Heart right ventricle (tissue), 16 donors: Measurements from ENCODE around the gene ARHGEF3. TPM values are rescaled to one million over a fixed set of nuclear protein-coding genes. Genes with fewer than 3 reads are reported as not detected.

Experiments used
- ATAC-seq, 8 donors: fragments of 200-7000 bp; cut with Tn5 transposase; one replicate each; pipeline ENCODE4 v1.9.1; 2020; ENCODE audit warnings: mild to moderate bottlenecking in 8 of 8, moderate library complexity in 8 of 8, moderate number of reproducible peaks in 1 of 8
- DNase-seq, 2 donors: peaks; one replicate each; pipeline ENCODE4 v3.0.0-alpha.2; 2020
- H3K27ac ChIP-seq, 10 donors: fragments of 200-600 bp; sonication (generic) in 2 of 10; one replicate each; pipeline versions ENCODE4 v1.5.0 to v1.8.0; 2020 to 2022; ENCODE audit warnings: mild to moderate bottlenecking in 3 of 10
- H3K27me3 ChIP-seq, 7 donors: fragments of 200-600 bp; one replicate each; pipeline ENCODE4 v1.8.0; 2021 to 2022; ENCODE audit warnings: mild to moderate bottlenecking in 2 of 7
- H3K36me3 ChIP-seq, 9 donors: fragments of 200-600 bp; sonication (generic) in 1 of 9; one replicate each; pipeline versions ENCODE4 v1.5.0 to v1.8.0; 2020 to 2022; ENCODE audit warnings: mild to moderate bottlenecking in 2 of 9
- H3K4me1 ChIP-seq, 9 donors: fragments of 200-600 bp; sonication (generic) in 1 of 9; one replicate each; pipeline versions ENCODE4 v1.5.0 to v1.8.0; 2020 to 2022; ENCODE audit warnings: mild to moderate bottlenecking in 4 of 9
- H3K4me3 ChIP-seq, 10 donors: fragments of 200-600 bp; sonication (generic) in 2 of 10; one replicate each; pipeline versions ENCODE4 v1.5.0 to v1.8.0; 2020 to 2022; ENCODE audit warnings: mild to moderate bottlenecking in 7 of 10, moderate library complexity in 2 of 10
- H3K9me3 ChIP-seq, 11 donors: fragments of 200-600 bp in 10 of 11; sonication (generic) in 2 of 11; one replicate each; pipeline versions ENCODE4 v1.5.0 to v1.8.0; 2013 to 2022; ENCODE audit warnings: mild to moderate bottlenecking in 2 of 11, control low read depth in 1 of 11, moderate library complexity in 1 of 11
- CTCF ChIP-seq, 9 donors: fragments of 200-600 bp; sonication (generic) in 2 of 9; IDR thresholded peaks; one replicate each; pipeline versions ENCODE4 v1.5.0 to v1.8.0; 2021 to 2022; ENCODE audit warnings: antibody characterized with exemption in 9 of 9, mild to moderate bottlenecking in 5 of 9, moderate library complexity in 1 of 9
- WGBS, 2 donors: extraction: QIAGEN DNeasy Blood & Tissue Kit; methylation state at CpG; one replicate each; pipeline ENCODE4 v1.1.7; 2013; ENCODE audit warnings: inconsistent platforms in 1 of 2; 5-methylcytosine and 5-hydroxymethylcytosine counted together
- intact Hi-C, 10 donors: fragments of 100-400 bp; cut with DNase I; formaldehyde crosslinking; loops; one replicate each; pipeline versions ENCODE4 v1.11.1 to v1.14.2; 2022
- polyA plus RNA-seq, 2 donors: library from polyadenylated mRNA; stranded (reverse); fragments of 200-250 nt; gene quantifications; one replicate each; pipeline ENCODE4 v1.2.3, GENCODE V29; 2013
- total RNA-seq, 10 donors: library from RNA; stranded (reverse); fragmentation: NEBNext Ultra II Directional in 3 of 10; extraction: Animal tissue kit (Norgen Biotek cat#: 25700) in 3 of 10; gene quantifications; one replicate each; pipeline versions ENCODE4 v1.2.1 to v1.2.4, GENCODE V29; 2021 to 2023
- donor health status: Arrhythmogenic right ventricular cardiomyopathy.
- donor health status: ischemic (EF 13 %, LVEDD 7.1; RV severe dilation, severe dysfunction).
- donor health status: healthy with polysubstance abuse.
- donor health status: DM: no; HTN: yes; CAD: no.
- donor health status: DM: no; HTN: no; CAD: no.
- donor health status: ischemic (EF 25% LVEDD 6.9; RV normal size, moderate dysfunction).
- donor health status: ischemic (EF 25% LVEDD 5.7; RV mildly dilated, moderate dysfunction).
- donor health status: healthy.
- donor health status: DM: yes; HTN: yes; CAD: no.
- donor health status: Ischemic cardiomyopathy.
- donor health status: ischemic (EF 35%, LVEDD 5.7; RV mildly dilated, moderate dysfunction).
- donor health status: nonischemic (EF 11% LVEDD 7.7; RV severe dilation, severe dysfunction).
- donor health status: DM: yes; HTN: yes; CAD: no.
- donor health status: PGD.
- donor health status: ischemic (EF 29% LVEDD 5.4; RV normal size, mild dysfunction).
- donor health status: nonischemic (EF 23%, LVEDD 6.1; RV moderate dilation, normal function).

Gene ARHGEF3
- total and polyA plus RNA-seq, 12 donors: 6.6 to 26.1 (median 17.0) TPM

GRCh38 chr3:56796202-56796601 is 5.5 kb downstream of the ARHGEF3 start:
- peaks cover 3 to 90% (median 75%) of the 10 kb centered on the region in 9 donors for H3K4me1 ChIP-seq
- DNase-seq (no peak), ATAC-seq (no peak)
- H3K27me3 ChIP-seq: no peaks in the 10 kb centered on the region
- no peaks in the 10 kb centered on the region for H3K36me3 ChIP-seq
- H3K9me3 ChIP-seq: no peaks in the 10 kb centered on the region
- WGBS, 2 donors: 73 to 80% methylated on average over 6 of the region's 6 CpGs
- intact Hi-C loops: loop anchor here in 3 of 10 donors (5.0 kb wide), 2 partner anchors 39 to 44 kb away; no protein-coding TSS in a partner anchor
- peak overlapping the region in 4 of 10 donors; percentile 37 to 84 (median 56) for H3K27ac ChIP-seq
- no peak overlapping the region for H3K4me3 ChIP-seq
- no peak for TF ChIP-seq CTCF (IDR thresholded peaks at IDR 0.05)

GRCh38 chr3:56795829-56796185 is 5.9 kb downstream of the ARHGEF3 start:
- no peak for TF ChIP-seq CTCF (IDR thresholded peaks at IDR 0.05)
- ATAC-seq (no peak), DNase-seq (no peak)
- Histone ChIP-seq H3K27me3 (no peaks in the 10 kb centered on the region), H3K27ac (peak overlapping the region in 5 of 10 donors; percentile 37 to 84 (median 45)), H3K4me3 (no peak overlapping the region), H3K9me3 (no peaks in the 10 kb centered on the region), H3K36me3 (no peaks in the 10 kb centered on the region), H3K4me1 (peaks cover 3 to 91% (median 75%) of the 10 kb centered on the region in 9 donors)
- intact Hi-C loops: loop anchor here in 3 of 10 donors (5.0 kb wide), 2 partner anchors 39 to 44 kb away; no protein-coding TSS in a partner anchor
- WGBS, 2 donors: 72 to 77% methylated on average over 6 of the region's 6 CpGs

DNA sequence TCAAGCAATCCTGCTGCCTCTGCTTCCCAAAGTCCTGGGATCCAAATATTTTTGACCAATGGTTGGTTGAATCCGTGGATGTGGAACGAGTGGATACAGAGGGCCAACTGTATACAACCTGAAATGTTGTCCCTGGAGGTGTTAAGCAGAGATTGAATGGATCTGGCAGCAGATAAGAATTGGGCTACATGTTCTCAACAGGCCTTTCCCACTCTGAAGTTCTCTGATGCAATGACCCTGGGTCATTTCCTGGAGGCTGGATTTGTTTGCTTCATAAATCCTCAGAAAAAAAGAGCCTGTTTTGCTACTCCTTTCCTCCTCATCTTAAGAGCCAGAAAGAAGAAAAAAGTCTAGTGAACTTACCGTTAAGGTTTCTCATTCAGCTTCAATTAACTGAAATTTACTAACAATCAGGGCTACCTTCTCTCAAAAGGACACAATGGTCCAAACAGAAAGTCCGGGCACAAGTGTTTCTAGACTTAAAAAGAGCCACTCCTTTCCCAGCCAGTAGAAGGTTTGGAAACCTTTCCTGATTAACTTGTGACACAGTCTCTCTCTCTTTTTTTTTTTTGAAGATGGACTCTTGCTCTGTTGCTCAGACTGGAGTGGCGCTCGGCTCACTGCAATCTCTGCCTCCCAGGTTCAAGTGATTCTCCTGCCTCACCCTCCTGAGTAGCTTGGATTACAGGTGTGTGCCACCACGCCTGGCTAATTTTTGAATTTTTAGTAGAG is 6.5 kb downstream of the ARHGEF3 start:
- WGBS, 2 donors: 73 to 83% methylated on average over 7 of the region's 7 CpGs
- peaks cover 3 to 93% (median 75%) of the 10 kb centered on the region in 9 donors for H3K4me1 ChIP-seq
- ATAC-seq (peak in 2 of 8 donors; percentile 34 to 41), DNase-seq (no peak)
- no peak overlapping the region for H3K4me3 ChIP-seq
- H3K27me3 ChIP-seq: no peaks in the 10 kb centered on the region
- H3K9me3 ChIP-seq: no peaks in the 10 kb centered on the region
- TF ChIP-seq CTCF (IDR thresholded peaks at IDR 0.05): no peak
- H3K36me3 ChIP-seq: no peaks in the 10 kb centered on the region
- H3K27ac ChIP-seq: peak overlapping the region in 6 of 10 donors; percentile 11 to 84 (median 44)
- intact Hi-C loops: loop anchor here in 3 of 10 donors (5.0 kb wide), 2 partner anchors 38 to 43 kb away; no protein-coding TSS in a partner anchor

DNA sequence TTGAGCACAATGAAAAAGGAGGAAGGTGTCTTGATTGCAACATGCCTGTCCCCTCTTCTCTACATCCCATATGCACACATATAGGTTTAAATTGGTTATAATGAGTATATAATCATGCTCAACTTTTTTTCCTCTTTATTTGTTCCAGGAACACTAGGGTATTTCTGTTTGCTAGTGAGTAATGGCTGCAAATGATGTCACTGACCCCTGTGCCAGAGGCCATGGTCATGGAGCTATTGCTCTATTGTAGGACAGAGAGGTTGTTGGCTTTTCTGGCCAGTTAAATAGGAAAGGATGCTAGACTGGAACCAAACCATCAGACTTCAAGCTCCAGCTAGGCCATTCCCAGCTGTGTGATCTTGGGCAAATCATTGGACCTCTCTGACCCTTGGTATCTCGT is 9.6 kb downstream of the ARHGEF3 start:
- Histone ChIP-seq H3K9me3 (no peaks in the 10 kb centered on the region), H3K36me3 (no peaks in the 10 kb centered on the region), H3K27me3 (no peaks in the 10 kb centered on the region), H3K4me1 (peaks cover 9 to 93% (median 77%) of the 10 kb centered on the region in 9 donors), H3K27ac (peak overlapping the region in 6 of 10 donors; percentile 68 to 87 (median 76)), H3K4me3 (no peak overlapping the region)
- no peak for TF ChIP-seq CTCF (IDR thresholded peaks at IDR 0.05)
- WGBS, 2 donors: 89 to 94% methylated on average over 1 of the region's 1 CpG
- DNase-seq (no peak), ATAC-seq (peak in 1 of 8 donors; percentile 35)
- intact Hi-C loops: loop anchor here in 1 of 10 donors (5.0 kb wide), 1 partner anchor 35 kb away; no protein-coding TSS in a partner anchor
